Loucy (cell line): ENCODE measurements around the gene MEGF6.

Experiments used
- H2AFZ ChIP-seq: fragments of 200-600 bp; sonication (generic); 2 replicates; pipeline ENCODE4 v1.6.0; 2016; ENCODE audit warnings: antibody characterized with exemption, mild to moderate bottlenecking, low read length, moderate library complexity
- H3F3A ChIP-seq: fragments of 200-600 bp; 2 replicates; pipeline ENCODE4 v1.6.0; 2016; ENCODE audit warnings: antibody characterized with exemption, low read depth, mild to moderate bottlenecking
- H3K27me3 ChIP-seq: fragments of 200-600 bp; sonication (generic); 2 replicates; pipeline ENCODE4 v1.6.1; 2014; ENCODE audit warnings: low read length, mild to moderate bottlenecking; ENCODE audit not compliant: insufficient read depth, poor library complexity, severe bottlenecking
- H3K36me3 ChIP-seq: fragments of 200-600 bp; sonication (generic); 2 replicates; pipeline ENCODE4 v1.6.1; 2016; ENCODE audit warnings: low read length; ENCODE audit not compliant: insufficient read depth
- H3K4me1 ChIP-seq: fragments of 200-600 bp; sonication (generic); 2 replicates; pipeline ENCODE4 v1.5.1; 2014; ENCODE audit warnings: low read length, mild to moderate bottlenecking; ENCODE audit not compliant: insufficient read depth, poor library complexity, severe bottlenecking
- H3K4me2 ChIP-seq: fragments of 200-600 bp; sonication (generic); 2 replicates; pipeline ENCODE4 v1.6.0; 2014; ENCODE audit warnings: antibody characterized with exemption, low read length, low read depth, mild to moderate bottlenecking; ENCODE audit not compliant: poor library complexity, severe bottlenecking
- H3K4me3 ChIP-seq: fragments of 200-600 bp; sonication (generic); 2 replicates; pipeline ENCODE4 v1.5.1; 2014; ENCODE audit warnings: low read length, mild to moderate bottlenecking, mixed read lengths; ENCODE audit not compliant: poor library complexity, severe bottlenecking
- H3K79me2 ChIP-seq: fragments of 200-600 bp; sonication (generic); 2 replicates; pipeline ENCODE4 v1.6.1; 2014; ENCODE audit warnings: low read length; ENCODE audit not compliant: insufficient read depth
- H3K9ac ChIP-seq: fragments of 200-600 bp; sonication (generic); 2 replicates; pipeline ENCODE4 v1.6.0; 2014; ENCODE audit warnings: mild to moderate bottlenecking, low read depth, low read length, moderate library complexity; ENCODE audit not compliant: poor library complexity, severe bottlenecking
- H3K9me2 ChIP-seq: fragments of 200-600 bp; sonication (generic); replicated peaks from 2 replicates; pipeline ENCODE4 v1.6.1; 2016; ENCODE audit warnings: low read depth, low read length, mixed read lengths
- H3K9me3 ChIP-seq: fragments of 200-600 bp; sonication (generic); 2 replicates; pipeline ENCODE4 v1.6.1; 2014; ENCODE audit warnings: mild to moderate bottlenecking, antibody characterized with exemption, low read length, low read depth; ENCODE audit not compliant: insufficient read depth
- H4K20me1 ChIP-seq: fragments of 200-600 bp; sonication (generic); 2 replicates; pipeline ENCODE4 v1.6.0; 2014; ENCODE audit warnings: antibody characterized with exemption, low read length, mild to moderate bottlenecking; ENCODE audit not compliant: insufficient read depth, poor library complexity, severe bottlenecking
- EZH2phosphoT487 ChIP-seq: fragments of 200-600 bp; IDR thresholded peaks from 2 replicates; pipeline ENCODE4 v1.6.1; 2018; ENCODE audit warnings: antibody characterized with exemption, mild to moderate bottlenecking, moderate library complexity, borderline replicate concordance
- TF ChIP-seq, protein P1 (sequence below): fragments of 200-600 bp; sonication (generic); conservative IDR thresholded peaks from 2 replicates; pipeline ENCODE4 v1.5.1; 2014; ENCODE audit warnings: mild to moderate bottlenecking, antibody characterized with exemption, low read length

MEGF6 gene

DNA sequence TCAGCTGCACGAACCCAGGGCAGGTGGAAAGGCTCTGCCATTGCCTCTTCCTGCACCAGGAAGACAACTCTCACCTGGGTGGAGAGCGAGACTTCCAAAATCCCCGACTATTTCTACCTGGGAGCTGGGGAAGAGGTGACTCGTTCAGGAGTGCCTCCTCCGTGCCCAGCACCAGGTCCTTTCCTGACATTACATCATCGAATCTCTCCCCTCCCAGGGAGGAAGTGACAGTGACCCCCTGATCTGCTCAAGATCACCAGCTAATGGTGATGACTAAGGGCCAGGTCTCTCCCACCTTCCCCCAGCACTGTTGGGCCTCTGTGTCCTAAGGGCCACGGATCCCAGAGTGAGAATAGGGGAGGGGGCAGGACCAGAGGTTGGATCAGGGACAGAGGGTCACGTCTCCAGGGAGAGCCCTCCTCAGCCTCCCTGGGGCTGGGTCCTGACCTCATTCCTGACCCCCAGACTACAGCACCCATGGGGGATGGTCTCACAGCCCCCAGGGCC is 6.8 kb downstream of the MEGF6 start:
- H3K9me2 ChIP-seq, result no peaks in the 10 kb centered on the region
- H3K36me3 ChIP-seq, result no peaks in the 10 kb centered on the region
- TF ChIP-seq, protein P1, sequence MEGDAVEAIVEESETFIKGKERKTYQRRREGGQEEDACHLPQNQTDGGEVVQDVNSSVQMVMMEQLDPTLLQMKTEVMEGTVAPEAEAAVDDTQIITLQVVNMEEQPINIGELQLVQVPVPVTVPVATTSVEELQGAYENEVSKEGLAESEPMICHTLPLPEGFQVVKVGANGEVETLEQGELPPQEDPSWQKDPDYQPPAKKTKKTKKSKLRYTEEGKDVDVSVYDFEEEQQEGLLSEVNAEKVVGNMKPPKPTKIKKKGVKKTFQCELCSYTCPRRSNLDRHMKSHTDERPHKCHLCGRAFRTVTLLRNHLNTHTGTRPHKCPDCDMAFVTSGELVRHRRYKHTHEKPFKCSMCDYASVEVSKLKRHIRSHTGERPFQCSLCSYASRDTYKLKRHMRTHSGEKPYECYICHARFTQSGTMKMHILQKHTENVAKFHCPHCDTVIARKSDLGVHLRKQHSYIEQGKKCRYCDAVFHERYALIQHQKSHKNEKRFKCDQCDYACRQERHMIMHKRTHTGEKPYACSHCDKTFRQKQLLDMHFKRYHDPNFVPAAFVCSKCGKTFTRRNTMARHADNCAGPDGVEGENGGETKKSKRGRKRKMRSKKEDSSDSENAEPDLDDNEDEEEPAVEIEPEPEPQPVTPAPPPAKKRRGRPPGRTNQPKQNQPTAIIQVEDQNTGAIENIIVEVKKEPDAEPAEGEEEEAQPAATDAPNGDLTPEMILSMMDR, result no peak
- TF ChIP-seq EZH2phosphoT487, result no peak
- H3K9me3 ChIP-seq, result no peaks in the 10 kb centered on the region
- H3K4me1 ChIP-seq, result peaks cover 24% of the 10 kb centered on the region
- H3K4me2 ChIP-seq, result no peak overlapping the region
- H3K27me3 ChIP-seq, result no peaks in the 10 kb centered on the region
- no peaks in the 10 kb centered on the region for H4K20me1 ChIP-seq
- H3K9ac ChIP-seq, result no peak overlapping the region
- no peak overlapping the region for H2AFZ ChIP-seq
- no peak overlapping the region for H3K4me3 ChIP-seq
- H3F3A ChIP-seq, result no peaks in the 10 kb centered on the region
- H3K79me2 ChIP-seq, result peaks cover 56% of the 10 kb centered on the region

DNA sequence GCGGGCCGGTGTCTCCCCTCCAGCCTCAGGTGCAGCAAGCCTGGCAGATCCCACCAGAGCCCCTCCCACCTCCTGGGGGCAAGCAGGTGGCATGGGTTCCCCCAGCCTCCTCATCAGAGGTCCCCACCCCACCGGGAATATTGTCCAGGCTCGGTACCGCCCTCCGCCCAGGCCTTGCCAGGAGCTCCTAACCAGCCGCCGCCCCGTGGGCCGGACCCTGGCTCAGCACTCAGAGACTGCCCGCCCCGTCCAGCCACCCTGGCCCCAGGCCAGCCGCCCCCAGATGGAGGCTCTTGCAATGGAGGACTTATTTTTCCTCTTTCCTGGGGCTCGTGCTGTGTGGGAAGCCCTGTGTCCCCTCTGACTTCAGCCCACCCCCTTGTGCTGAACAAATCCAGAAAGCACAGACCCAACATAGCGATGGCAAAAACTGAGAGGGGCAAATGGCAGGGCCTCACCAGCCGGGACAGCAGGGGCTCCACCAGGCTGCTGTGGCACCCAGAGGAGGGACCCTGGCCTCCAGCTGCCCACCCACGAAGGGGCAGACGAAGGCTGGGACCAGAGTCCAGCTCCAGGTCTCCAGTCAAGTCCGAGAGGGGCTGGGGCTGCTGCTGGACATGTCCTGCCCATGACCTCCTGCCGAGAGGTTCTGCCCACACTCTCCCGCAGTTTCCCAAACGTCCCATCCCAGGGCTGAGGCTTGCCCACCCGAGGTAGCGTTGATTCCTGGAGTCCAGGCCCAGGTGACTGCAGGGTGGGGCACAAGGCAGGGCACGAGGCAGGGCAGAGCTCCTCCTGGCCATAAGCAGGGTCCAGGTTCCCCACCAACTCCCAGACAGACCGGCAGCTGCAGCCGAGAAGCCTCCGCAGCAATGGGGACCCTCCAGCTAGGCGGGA is 7.5 kb downstream of the MEGF6 start:
- H2AFZ ChIP-seq, result no peak overlapping the region
- H3K9me3 ChIP-seq, result no peaks in the 10 kb centered on the region
- no peaks in the 10 kb centered on the region for H3K36me3 ChIP-seq
- H3F3A ChIP-seq, result no peaks in the 10 kb centered on the region
- peaks cover 56% of the 10 kb centered on the region for H3K79me2 ChIP-seq
- H3K4me1 ChIP-seq, result peaks cover 24% of the 10 kb centered on the region
- H3K27me3 ChIP-seq, result no peaks in the 10 kb centered on the region
- no peak overlapping the region for H3K4me2 ChIP-seq
- no peak overlapping the region for H3K4me3 ChIP-seq
- TF ChIP-seq, protein P1, result no peak
- no peak for TF ChIP-seq EZH2phosphoT487
- H3K9ac ChIP-seq, result no peak overlapping the region
- no peaks in the 10 kb centered on the region for H4K20me1 ChIP-seq
- H3K9me2 ChIP-seq, result no peaks in the 10 kb centered on the region

DNA sequence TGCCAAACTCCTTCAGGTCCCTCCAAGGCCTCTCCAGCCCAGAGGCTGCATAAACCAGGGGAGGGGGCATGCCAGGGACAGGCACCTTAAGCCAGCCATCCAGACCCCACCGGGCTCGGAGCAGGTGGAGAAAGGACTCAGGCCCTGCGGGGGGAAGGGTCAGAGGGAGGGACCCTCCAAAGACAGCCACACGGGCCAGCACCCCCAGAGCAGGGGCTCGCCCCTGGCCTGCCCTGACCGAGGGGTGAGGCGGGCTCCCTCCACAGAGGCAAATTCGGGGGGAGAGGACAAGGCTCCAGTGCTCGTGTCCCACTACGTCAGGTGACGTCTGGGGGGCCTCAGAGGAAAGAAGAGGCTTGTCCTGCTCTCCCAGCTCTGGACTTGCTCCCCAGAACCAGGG is 8.2 kb downstream of the MEGF6 start:
- no peak overlapping the region for H3K4me3 ChIP-seq
- H3K4me2 ChIP-seq, result no peak overlapping the region
- H3K9me2 ChIP-seq, result no peaks in the 10 kb centered on the region
- no peak overlapping the region for H3K9ac ChIP-seq
- no peak for TF ChIP-seq EZH2phosphoT487
- TF ChIP-seq, protein P1, result no peak
- H4K20me1 ChIP-seq, result no peaks in the 10 kb centered on the region
- H3F3A ChIP-seq, result no peaks in the 10 kb centered on the region
- peaks cover 26% of the 10 kb centered on the region for H3K4me1 ChIP-seq
- no peaks in the 10 kb centered on the region for H3K27me3 ChIP-seq
- H3K9me3 ChIP-seq, result no peaks in the 10 kb centered on the region
- H2AFZ ChIP-seq, result no peak overlapping the region
- H3K79me2 ChIP-seq, result peaks cover 52% of the 10 kb centered on the region; the same call in 1 of the 2 replicates
- no peaks in the 10 kb centered on the region for H3K36me3 ChIP-seq
